ENCODE measurements around the gene APBB1. TPM values are rescaled to one million over a fixed set of nuclear protein-coding genes. Genes with fewer than 3 reads are reported as not detected.
A peak's percentile ranks its signal among the peaks of the same experiment; 100 is the strongest.

Gene APBB1
- total and polyA plus RNA-seq, 9 of the 15 experiments (the other 6 are each of a cell fraction or from before 2014, with no cell fraction given) = 0.04 to 0.73 (median 0.40) TPM

DNA sequence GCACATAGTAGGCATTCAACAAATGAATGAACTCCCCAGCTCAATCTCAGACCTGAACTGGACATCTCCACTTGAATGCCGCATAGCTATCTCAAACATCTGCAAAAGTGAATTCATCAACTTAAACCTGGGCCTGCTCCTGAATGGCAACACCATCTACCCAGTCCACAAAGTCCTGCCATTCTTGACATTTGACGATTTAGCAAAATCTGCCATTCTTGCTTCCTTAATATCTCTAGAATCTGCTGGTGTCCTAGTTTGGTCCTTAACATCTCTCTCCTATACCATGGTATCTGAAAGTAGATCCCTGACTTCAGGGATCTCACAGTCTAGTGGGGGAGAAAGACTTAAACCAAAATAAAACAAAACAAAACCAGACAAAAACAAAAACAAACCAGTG is 34.3 kb upstream of the APBB1 start:
- WGBS (ENCODE audit: insufficient coverage, low coverage, missing lambda C conversion rate) = 27% methylated on average over 2 of the region's 2 CpGs
- ATAC-seq (no peak), DNase-seq (ENCODE audit: extremely low read depth in 1 of 4, low spot score in 3 of 4) (no peak), FAIRE-seq (no peak)
- in situ Hi-C loops (cut with MboI) = no loop called here
- no TSS peak for BruUV-seq (replicated peaks)
- H3K36me3 ChIP-seq (ENCODE audit: control insufficient read depth, insufficient read depth, low read length) = no peaks in the 10 kb centered on the region; the same call in 2 of the 3 replicates
- H3K9me3 ChIP-seq (replicated peaks; ENCODE audit: control insufficient read depth, insufficient read depth, low read depth, low read length) = no peaks in the 10 kb centered on the region
- no peak overlapping the region for H3K4me3 ChIP-seq
- no peaks in the 10 kb centered on the region; the same call in 1 of the 2 replicates for H4K20me1 ChIP-seq (replicated peaks; ENCODE audit: control insufficient read depth, insufficient read depth, low read length)
- intact Hi-C loops (cut with micrococcal nuclease) = no loop called here
- no peak overlapping the region for H2AFZ ChIP-seq (ENCODE audit: low read depth, low read length)
- no peak overlapping the region for H3K9ac ChIP-seq (ENCODE audit: insufficient read depth in 1 of 2, low read depth in 2 of 2, low read length in 2 of 2)
- no peaks in the 10 kb centered on the region for H3K27me3 ChIP-seq (ENCODE audit: control insufficient read depth in 2 of 2, insufficient read depth in 2 of 2, low read length in 2 of 2)
- H3K9me1 ChIP-seq (ENCODE audit: control insufficient read depth, insufficient read depth, low read length) = no peaks in the 10 kb centered on the region
- TF ChIP-seq MTA1 (IDR thresholded peaks at IDR 0.05; ENCODE audit: borderline replicate concordance) (no peak), C11orf30 (IDR thresholded peaks at IDR 0.05; ENCODE audit: low read depth) (0 out of 2 replicates have a peak, but pooled peaks have one; percentile 7), ZFP36 (IDR thresholded peaks at IDR 0.05; ENCODE audit: low read depth, low read length, partially characterized antibody) (no peak), ELF2 (CRISPR knock-in tag; IDR thresholded peaks at IDR 0.05) (no peak), ZC3H4 (CRISPR knock-in tag; IDR thresholded peaks at IDR 0.05; ENCODE audit: borderline replicate concordance) (no peak), KAT7 (CRISPR knock-in tag; IDR thresholded peaks at IDR 0.05; ENCODE audit: borderline replicate concordance) (no peak), ZNF316 (IDR thresholded peaks at IDR 0.05) (0 out of 2 replicates have a peak, but pooled peaks have one; percentile 16), ILF3 (IDR thresholded peaks at IDR 0.05; ENCODE audit: borderline replicate concordance) (no peak), RAD21 (CRISPR knock-in tag; conservative IDR thresholded peaks at IDR 0.05 in 1 of 2, IDR thresholded peaks at IDR 0.05 in 1 of 2) (no peak), SMAD2 (IDR thresholded peaks at IDR 0.05; ENCODE audit: low read depth, low read length) (no peak)
- H3K27ac ChIP-seq (ENCODE audit: extremely low read depth, low read depth, low read length) = no peak overlapping the region
- ChIA-PET POLR2A (interaction anchor here (0.8 to 1.6 kb wide), 3 partner anchors 16 to 45 kb away, joined by 3 read pairs; partner anchors contain the start of gene TRIM3), CTCF (ENCODE audit: low intra/inter-chr PET ratio) (interaction anchor here (0.7 kb wide), 1 partner anchor 87 kb away, joined by 3 read pairs; no protein-coding TSS in a partner anchor)
- H3K4me1 ChIP-seq (replicated peaks in 1 of 2; ENCODE audit: control insufficient read depth in 2 of 2, insufficient read depth in 2 of 2, low read length in 2 of 2) = no peaks in the 10 kb centered on the region
- no peak overlapping the region for H3K4me2 ChIP-seq (ENCODE audit: insufficient read depth, low read length)
- no peaks in the 10 kb centered on the region for H3K79me2 ChIP-seq (ENCODE audit: control insufficient read depth, insufficient read depth, low read length)

All from K562 (cell line).